Spleen (tissue), 11 donors: Measurements from ENCODE around the gene CD34. TPM values are rescaled to one million over a fixed set of nuclear protein-coding genes. Genes with fewer than 3 reads are reported as not detected.

Experiments used
- DNase-seq: peaks from one replicate; pipeline ENCODE4 v3.0.0-alpha.2; 2020
- H3K27ac ChIP-seq, 8 donors: fragments of 200-600 bp; sonication (generic) in 7 of 8; 1 replicate in 4 of 8; 2 replicates in 4 of 8; pipeline versions ENCODE4 v1.5.0 to v1.8.0; 2016 to 2021; ENCODE audit warnings: inconsistent platforms in 4 of 8, mild to moderate bottlenecking in 4 of 8, moderate library complexity in 1 of 8
- H3K27me3 ChIP-seq, 7 donors: fragments of 200-600 bp; sonication (generic) in 6 of 7; replicated peaks in 1 of 7; 1 replicate in 4 of 7; 2 replicates in 3 of 7; pipeline versions ENCODE4 v1.5.0 to v1.8.0; 2016 to 2021; ENCODE audit warnings: inconsistent platforms in 3 of 7, mild to moderate bottlenecking in 1 of 7
- H3K36me3 ChIP-seq, 6 donors: fragments of 200-600 bp; sonication (generic) in 5 of 6; 1 replicate in 4 of 6; 2 replicates in 2 of 6; pipeline versions ENCODE4 v1.5.0 to v1.8.0; 2016 to 2021; ENCODE audit warnings: inconsistent platforms in 2 of 6
- H3K4me1 ChIP-seq, 6 donors: fragments of 200-600 bp; sonication (generic) in 5 of 6; 1 replicate in 3 of 6; 2 replicates in 3 of 6; pipeline versions ENCODE4 v1.5.0 to v1.8.0; 2016 to 2021; ENCODE audit warnings: inconsistent platforms in 3 of 6
- H3K4me3 ChIP-seq, 8 donors: fragments of 200-600 bp; sonication (generic) in 7 of 8; 1 replicate in 4 of 8; 2 replicates in 4 of 8; pipeline versions ENCODE4 v1.5.0 to v1.8.0; 2016 to 2021; ENCODE audit warnings: inconsistent platforms in 4 of 8, mild to moderate bottlenecking in 4 of 8, moderate library complexity in 2 of 8
- H3K9me3 ChIP-seq, 8 donors: fragments of 200-600 bp; sonication (generic) in 7 of 8; 1 replicate in 4 of 8; 2 replicates in 4 of 8; pipeline versions ENCODE4 v1.5.0 to v1.8.0; 2016 to 2021; ENCODE audit warnings: inconsistent platforms in 4 of 8
- POLR2A ChIP-seq, 3 donors: fragments of 450-650 bp; IDR thresholded peaks; one replicate each; pipeline ENCODE4 v1.5.1; 2017; ENCODE audit warnings: antibody characterized with exemption in 3 of 3, mild to moderate bottlenecking in 1 of 3
- POLR2AphosphoS5 ChIP-seq, 3 donors: sonication (generic); formaldehyde crosslinking; IDR thresholded peaks; one replicate each; pipeline ENCODE4 v1.5.1; 2017; ENCODE audit warnings: antibody characterized with exemption in 3 of 3
- WGBS, 5 donors: extraction: QIAGEN DNeasy Blood & Tissue Kit in 3 of 5; methylation state at CpG; one replicate each; pipeline versions ENCODE4 v1.1.5 to v1.1.7; 2013 to 2018; 5-methylcytosine and 5-hydroxymethylcytosine counted together
- intact Hi-C: fragments of 100-400 bp; cut with DNase I; formaldehyde crosslinking; loops from one replicate; pipeline ENCODE4 v1.15.0; 2023; ENCODE audit warnings: low total_unique reads
- polyA plus RNA-seq, 3 donors: library from polyadenylated mRNA; stranded (reverse); fragments of 200-250 nt; gene quantifications; one replicate each; pipeline ENCODE4 v1.2.1, GENCODE V29; 2013
- total RNA-seq, 7 donors: library from RNA; depleted of rRNA in 3 of 7; stranded (reverse); fragments of >200 nt in 3 of 7; fragmentation: NEBNext Ultra II Directional in 4 of 7; extraction: Animal tissue kit (Norgen Biotek cat#: 25700) in 4 of 7; gene quantifications; one replicate each; pipeline versions ENCODE4 v1.1.0 to v1.2.1, GENCODE V29; 2016 to 2021
- donor health status: healthy with polysubstance abuse.
- donor health status: DM: no; HTN: no; CAD: no; lungs with moderate emphysema.
- donor health status: DM: no; HTN: no; CAD: no.
- donor health status: Bipolar disorder and iron deficiency.
- donor health status: healthy.
- donor health status: DM: no; HTN: no; CAD: no.
- donor health status: DM: yes; HTN: yes; CAD: no.

CD34 gene
- total and polyA plus RNA-seq, 10 donors: 5.1 to 31.5 (median 17.5) TPM

DNA sequence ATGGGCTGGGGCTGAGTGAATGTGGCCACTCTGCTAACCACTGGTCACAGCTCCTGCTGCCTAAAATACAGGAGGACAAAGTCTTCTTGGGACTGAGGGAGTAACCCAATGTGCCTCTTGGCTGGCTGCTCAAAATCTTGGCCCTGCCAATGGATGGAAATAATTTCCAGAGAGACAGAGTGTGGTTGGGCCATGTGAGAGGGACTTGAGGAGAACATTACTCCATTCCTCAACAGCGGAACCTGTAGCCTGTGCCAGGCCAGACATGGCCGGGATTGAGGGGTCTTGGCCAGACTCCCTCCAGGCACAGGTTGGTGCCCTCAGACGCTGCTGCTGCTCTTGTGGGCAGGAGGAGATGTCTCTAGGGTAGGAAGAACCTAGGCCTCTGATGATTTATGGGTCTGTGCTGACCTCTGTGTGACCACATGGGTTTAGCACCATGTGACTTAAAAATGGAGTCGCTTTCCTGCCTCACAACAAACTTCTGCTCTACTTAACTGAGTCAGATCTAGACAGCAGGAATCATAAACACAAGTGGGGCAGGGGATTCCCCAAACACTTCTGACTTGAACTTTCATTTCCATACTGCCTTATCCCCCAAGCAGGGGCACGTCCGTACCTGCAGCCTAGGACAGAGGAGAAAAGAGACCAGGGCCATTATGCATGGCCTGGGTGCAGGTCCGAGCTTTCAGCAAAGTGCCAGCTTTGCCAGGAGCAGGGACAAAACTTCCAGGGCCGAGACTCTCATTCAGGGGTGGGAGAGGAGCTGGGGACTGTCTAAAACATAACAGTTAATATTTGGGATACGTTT lies 79.2 kb downstream of the CD34 start:
- no peak for DNase-seq
- H3K4me3 ChIP-seq: no peak overlapping the region
- WGBS, 5 donors: 39 to 50% (median 42%) methylated on average over 9 of the region's 9 CpGs
- TF ChIP-seq POLR2AphosphoS5 (IDR thresholded peaks at IDR 0.05) (peak in 1 of 3 donors; percentile 35), POLR2A (IDR thresholded peaks at IDR 0.05) (no peak)
- H3K4me1 ChIP-seq: peaks cover 66 to 100% (median 88%) of the 10 kb centered on the region in 6 donors
- H3K27ac ChIP-seq: peak overlapping the region; percentile 50 to 98 (median 78)
- no peaks in the 10 kb centered on the region for H3K27me3 ChIP-seq
- intact Hi-C loops: loop anchor here (5.0 kb wide), 1 partner anchor 131 kb away; no protein-coding TSS in a partner anchor
- H3K36me3 ChIP-seq: peaks cover 0 to 22% (median 2%) of the 10 kb centered on the region in 6 donors
- no peaks in the 10 kb centered on the region for H3K9me3 ChIP-seq

Other genes with a start within 250 kb of the CD34 start
- gene CD46, start 159.1 kb downstream of the CD34 start, total RNA-seq: 100 to 1,000 TPM; 159 to 218 (median 199) TPM
- gene CD46, start 159.1 kb downstream of the CD34 start, polyA plus RNA-seq: 10 to 100 TPM; 63.4 to 73.4 (median 64.8) TPM